NCI-H146 (cell line): Measurements from ENCODE around the gene NCBP2.

ENCODE experiments used
- DNase-seq: peaks from one replicate; lab custom pipeline; 2025; lab: John Stamatoyannopoulos, UW

The NCBP2 gene

GRCh38 chr3:196942226-196942914, at the start of gene NCBP2:
NCBP2 (minus strand) TSS chr3:196942528; CDS start chr3:196942503, 25 bp downstream.
- peak; percentile 98 for DNase-seq

- no peak for DNase-seq
Observed at GRCh38 chr3:196991581-196992460, 49.5 kb upstream of the NCBP2 start.

- DNase-seq, result no peak
Observed at GRCh38 chr3:196990601-196991007, 48.3 kb upstream of the NCBP2 start.

GRCh38 chr3:196989721-196990262, 47.5 kb upstream of the NCBP2 start:
- peak; percentile 55 for DNase-seq

- DNase-seq, result peak; percentile 28
Observed at GRCh38 chr3:196988241-196989029, 46.1 kb upstream of the NCBP2 start.

GRCh38 chr3:196987022-196987421, 44.7 kb upstream of the NCBP2 start:
- DNase-seq, result no peak

- DNase-seq, result no peak
Observed at GRCh38 chr3:196985954-196986885, 43.9 kb upstream of the NCBP2 start.

GRCh38 chr3:196985298-196985697, 43.0 kb upstream of the NCBP2 start:
- no peak for DNase-seq

GRCh38 chr3:196983186-196983585, 40.9 kb upstream of the NCBP2 start:
- no peak for DNase-seq

GRCh38 chr3:196981657-196982056, 39.3 kb upstream of the NCBP2 start:
- DNase-seq, result no peak

- no peak for DNase-seq
Observed at GRCh38 chr3:196979545-196979944, 37.2 kb upstream of the NCBP2 start.

GRCh38 chr3:196976941-196977340, 34.6 kb upstream of the NCBP2 start:
- DNase-seq, result no peak

- DNase-seq, result no peak
Observed at GRCh38 chr3:196975349-196975748, 33.0 kb upstream of the NCBP2 start.

GRCh38 chr3:196974661-196975060, 32.3 kb upstream of the NCBP2 start:
- no peak for DNase-seq

GRCh38 chr3:196971094-196971698, 28.9 kb upstream of the NCBP2 start:
- DNase-seq, result peak; percentile 15

- no peak for DNase-seq
Observed at GRCh38 chr3:196970547-196971093, 28.3 kb upstream of the NCBP2 start.

- peak; percentile 69 for DNase-seq
Observed at GRCh38 chr3:196969660-196970546, 27.6 kb upstream of the NCBP2 start.

- DNase-seq, result peak; percentile 74
Observed at GRCh38 chr3:196969134-196969659, 26.9 kb upstream of the NCBP2 start.
